Parathyroid adenoma (tissue), 2 donors: ENCODE results near the gene LRRC8E.

ENCODE experiments used
- H2AFZ ChIP-seq: fragments of 300-600 bp; sonication (generic); one replicate; pipeline ENCODE4 v1.7.0; 2017; ENCODE audit warnings: antibody characterized with exemption, mild to moderate bottlenecking
- H3K27ac ChIP-seq: fragments of 300-600 bp; sonication (generic); one replicate; pipeline ENCODE4 v1.7.0; 2017
- H3K27me3 ChIP-seq: fragments of 300-600 bp; sonication (generic); one replicate; pipeline ENCODE4 v1.7.0; 2017; ENCODE audit warnings: low read length; ENCODE audit not compliant: control insufficient read depth, insufficient read depth
- H3K36me3 ChIP-seq: fragments of 300-600 bp; sonication (generic); one replicate; pipeline ENCODE4 v1.7.0; 2017; ENCODE audit warnings: low read length; ENCODE audit not compliant: control insufficient read depth, insufficient read depth
- H3K4me1 ChIP-seq: fragments of 300-600 bp; sonication (generic); one replicate; pipeline ENCODE4 v1.7.0; 2017; ENCODE audit warnings: control low read depth
- H3K4me2 ChIP-seq: fragments of 300-600 bp; sonication (generic); one replicate; pipeline ENCODE4 v1.7.0; 2017; ENCODE audit warnings: low read length
- H3K4me3 ChIP-seq: fragments of 300-600 bp; sonication (generic); one replicate; pipeline ENCODE4 v1.7.0; 2017; ENCODE audit warnings: low read depth, low read length
- H3K79me2 ChIP-seq: fragments of 300-600 bp; sonication (generic); one replicate; pipeline ENCODE4 v1.7.0; 2017; ENCODE audit warnings: control low read depth
- H3K9ac ChIP-seq: fragments of 300-600 bp; sonication (generic); one replicate; pipeline ENCODE4 v1.7.0; 2017; ENCODE audit warnings: mild to moderate bottlenecking
- H3K9me3 ChIP-seq: fragments of 300-600 bp; sonication (generic); one replicate; pipeline ENCODE4 v1.7.0; 2017; ENCODE audit warnings: low read length; ENCODE audit not compliant: control insufficient read depth
- TF ChIP-seq, protein P1 (sequence below): fragments of 300-600 bp; sonication (generic); IDR thresholded peaks from one replicate; pipeline ENCODE4 v1.7.0; 2017; ENCODE audit warnings: antibody characterized with exemption, mild to moderate bottlenecking
- donor health status: primary hyperparathyroidism.

The LRRC8E gene

DNA sequence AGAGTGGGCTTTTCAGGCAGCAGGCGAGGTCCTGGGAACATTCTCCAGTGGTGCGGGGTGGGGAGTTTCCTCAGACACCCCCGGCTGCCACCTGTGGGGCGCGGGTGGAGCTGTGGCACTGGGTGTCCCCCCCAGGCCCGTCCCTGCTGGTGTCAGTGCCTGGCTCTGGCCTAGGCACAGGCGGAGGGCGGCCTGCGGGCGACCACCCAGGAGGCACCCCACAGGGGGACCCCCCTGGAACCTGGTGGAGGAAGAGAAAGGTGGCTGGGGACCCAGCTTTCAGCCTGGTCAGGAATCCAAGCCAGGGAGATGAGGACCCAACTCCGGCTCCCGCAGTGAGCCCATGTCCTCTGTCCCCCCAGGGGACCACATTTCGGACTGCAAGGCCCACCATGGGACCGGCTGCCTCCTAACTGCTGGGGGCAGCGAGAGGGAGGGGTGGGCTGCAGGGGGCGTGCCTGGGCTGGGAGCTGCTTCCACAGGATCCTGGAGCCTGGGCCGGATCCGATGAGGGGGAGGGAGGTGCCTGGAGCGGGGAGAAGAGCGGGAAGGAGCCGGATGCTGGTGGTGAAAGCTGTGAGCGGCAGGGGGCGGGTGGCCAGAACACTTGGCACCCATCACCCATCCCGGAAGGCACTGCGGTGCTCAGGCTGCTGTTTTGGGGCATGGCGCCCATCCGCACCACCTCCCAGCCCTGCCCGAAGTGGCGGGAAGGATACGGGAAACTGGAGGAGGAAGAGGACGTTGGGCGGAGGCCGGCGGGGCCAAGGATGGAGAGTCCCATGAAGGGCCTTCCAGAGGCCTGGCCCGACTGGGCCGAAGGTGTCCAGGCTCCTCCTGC, 43.1 kb downstream of the LRRC8E start:
- H3K9me3 ChIP-seq: no peaks in the 10 kb centered on the region
- no peak overlapping the region for H3K9ac ChIP-seq
- no peak overlapping the region for H2AFZ ChIP-seq
- no peak overlapping the region for H3K4me2 ChIP-seq
- no peaks in the 10 kb centered on the region for H3K79me2 ChIP-seq
- TF ChIP-seq, protein P1, sequence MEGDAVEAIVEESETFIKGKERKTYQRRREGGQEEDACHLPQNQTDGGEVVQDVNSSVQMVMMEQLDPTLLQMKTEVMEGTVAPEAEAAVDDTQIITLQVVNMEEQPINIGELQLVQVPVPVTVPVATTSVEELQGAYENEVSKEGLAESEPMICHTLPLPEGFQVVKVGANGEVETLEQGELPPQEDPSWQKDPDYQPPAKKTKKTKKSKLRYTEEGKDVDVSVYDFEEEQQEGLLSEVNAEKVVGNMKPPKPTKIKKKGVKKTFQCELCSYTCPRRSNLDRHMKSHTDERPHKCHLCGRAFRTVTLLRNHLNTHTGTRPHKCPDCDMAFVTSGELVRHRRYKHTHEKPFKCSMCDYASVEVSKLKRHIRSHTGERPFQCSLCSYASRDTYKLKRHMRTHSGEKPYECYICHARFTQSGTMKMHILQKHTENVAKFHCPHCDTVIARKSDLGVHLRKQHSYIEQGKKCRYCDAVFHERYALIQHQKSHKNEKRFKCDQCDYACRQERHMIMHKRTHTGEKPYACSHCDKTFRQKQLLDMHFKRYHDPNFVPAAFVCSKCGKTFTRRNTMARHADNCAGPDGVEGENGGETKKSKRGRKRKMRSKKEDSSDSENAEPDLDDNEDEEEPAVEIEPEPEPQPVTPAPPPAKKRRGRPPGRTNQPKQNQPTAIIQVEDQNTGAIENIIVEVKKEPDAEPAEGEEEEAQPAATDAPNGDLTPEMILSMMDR: no peak
- H3K27me3 ChIP-seq: no peaks in the 10 kb centered on the region
- H3K27ac ChIP-seq: no peak overlapping the region
- peaks cover 4% of the 10 kb centered on the region for H3K4me1 ChIP-seq
- no peaks in the 10 kb centered on the region for H3K36me3 ChIP-seq
- no peak overlapping the region for H3K4me3 ChIP-seq

DNA sequence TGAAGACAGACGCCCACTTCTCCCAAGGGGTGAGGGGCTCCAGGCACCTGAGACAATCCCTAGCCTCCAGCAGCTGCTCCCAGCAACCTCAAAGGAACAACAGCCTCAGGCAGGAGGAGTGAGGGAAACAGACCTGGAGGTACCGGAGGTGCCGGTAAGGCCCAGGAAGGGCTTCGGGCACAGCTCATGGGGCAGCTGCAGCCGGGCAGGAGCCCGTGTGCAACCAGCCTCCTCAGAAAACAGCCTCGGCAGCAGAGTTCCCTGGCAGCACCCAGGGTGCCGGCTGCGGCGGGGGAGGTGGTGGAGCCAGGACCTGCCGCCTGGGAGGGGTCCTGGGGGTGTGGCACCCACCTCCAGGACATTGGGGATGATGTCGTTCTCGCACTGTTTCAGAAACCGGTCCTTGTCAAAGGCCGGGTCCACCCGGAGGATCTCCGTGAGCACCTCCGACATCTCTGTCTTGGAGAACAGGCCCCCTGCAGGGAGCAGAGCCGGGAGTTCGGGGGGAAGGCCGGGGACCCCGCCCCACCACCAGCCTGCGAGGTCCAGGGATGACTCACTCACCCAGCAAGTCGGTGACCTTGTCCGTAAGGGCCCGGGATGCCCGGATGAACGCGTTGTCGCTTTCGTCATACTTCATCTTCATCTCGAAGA, 44.1 kb downstream of the LRRC8E start:
- peaks cover 4% of the 10 kb centered on the region for H3K4me1 ChIP-seq
- no peak overlapping the region for H3K9ac ChIP-seq
- H3K79me2 ChIP-seq: no peaks in the 10 kb centered on the region
- TF ChIP-seq, protein P1: no peak
- no peak overlapping the region for H3K27ac ChIP-seq
- no peak overlapping the region for H2AFZ ChIP-seq
- no peaks in the 10 kb centered on the region for H3K36me3 ChIP-seq
- H3K4me2 ChIP-seq: no peak overlapping the region
- H3K4me3 ChIP-seq: no peak overlapping the region
- no peaks in the 10 kb centered on the region for H3K27me3 ChIP-seq
- H3K9me3 ChIP-seq: no peaks in the 10 kb centered on the region

DNA sequence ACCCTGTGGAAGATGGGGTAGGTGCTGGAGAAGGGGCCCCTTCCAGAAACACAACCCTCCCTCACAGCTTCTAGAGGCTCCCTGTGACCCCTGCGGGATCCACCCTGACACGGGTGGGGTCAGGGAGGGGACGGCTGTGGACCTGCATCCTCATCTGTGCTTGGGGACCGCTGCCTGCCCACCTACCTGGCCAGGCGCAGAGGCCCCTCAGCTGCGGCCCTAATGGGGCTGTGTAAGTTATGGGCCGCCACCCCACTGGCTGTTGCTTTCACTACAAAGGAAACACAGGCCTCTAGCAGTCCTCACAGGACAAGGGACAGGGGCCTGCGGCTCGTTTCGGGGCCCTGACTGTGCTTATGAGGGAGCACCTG, 44.6 kb downstream of the LRRC8E start:
- no peaks in the 10 kb centered on the region for H3K79me2 ChIP-seq
- no peak overlapping the region for H3K4me3 ChIP-seq
- no peaks in the 10 kb centered on the region for H3K27me3 ChIP-seq
- TF ChIP-seq, protein P1: no peak
- H3K27ac ChIP-seq: no peak overlapping the region
- H3K36me3 ChIP-seq: no peaks in the 10 kb centered on the region
- peaks cover 4% of the 10 kb centered on the region for H3K4me1 ChIP-seq
- no peak overlapping the region for H3K4me2 ChIP-seq
- no peak overlapping the region for H3K9ac ChIP-seq
- H2AFZ ChIP-seq: no peak overlapping the region
- no peaks in the 10 kb centered on the region for H3K9me3 ChIP-seq

DNA sequence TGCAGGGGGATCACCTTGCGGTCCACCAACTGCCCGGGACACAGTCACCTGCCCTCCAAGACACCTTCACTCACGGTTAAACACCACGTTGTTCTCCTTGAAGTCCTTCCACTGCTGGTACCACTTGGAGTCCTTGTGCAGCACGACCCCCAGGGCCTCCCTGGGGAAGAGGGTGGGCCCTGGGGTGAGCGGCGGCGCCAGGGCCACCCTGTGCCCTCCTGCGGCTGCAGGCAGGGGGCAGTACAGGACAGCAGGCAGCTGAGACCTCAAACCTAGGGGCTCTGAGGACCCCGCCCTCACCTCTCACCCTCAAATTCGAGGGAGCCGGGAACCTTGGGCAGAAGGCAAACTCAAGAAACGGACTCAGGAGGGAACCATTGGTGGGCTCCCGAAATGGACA, 45.1 kb downstream of the LRRC8E start:
- no peak overlapping the region for H3K4me2 ChIP-seq
- H3K4me1 ChIP-seq: peaks cover 1% of the 10 kb centered on the region
- no peaks in the 10 kb centered on the region for H3K27me3 ChIP-seq
- H3K9me3 ChIP-seq: no peaks in the 10 kb centered on the region
- no peaks in the 10 kb centered on the region for H3K36me3 ChIP-seq
- H2AFZ ChIP-seq: no peak overlapping the region
- no peaks in the 10 kb centered on the region for H3K79me2 ChIP-seq
- no peak overlapping the region for H3K9ac ChIP-seq
- TF ChIP-seq, protein P1: no peak
- H3K27ac ChIP-seq: no peak overlapping the region
- H3K4me3 ChIP-seq: no peak overlapping the region
